HPDE6-E6E7 (cell line): ENCODE measurements around the gene CFAP157.

ENCODE experiments used
- DNase-seq: peaks from one replicate; pipeline ENCODE4 v3.0.0; 2011; ENCODE audit warnings: missing footprints; ENCODE audit errors: extremely low spot score

The CFAP157 gene

GRCh38 chr9:127693143-127693542 is 13.6 kb upstream of the CFAP157 start:
- no peak for DNase-seq

- no peak for DNase-seq
These were observed 13.1 kb upstream of the CFAP157 start for GRCh38 chr9:127693697-127694096.

GRCh38 chr9:127694890-127695720 is 11.7 kb upstream of the CFAP157 start:
- no peak for DNase-seq

GRCh38 chr9:127697575-127697974 is 9.2 kb upstream of the CFAP157 start:
- no peak for DNase-seq

- DNase-seq: no peak
These were observed 8.4 kb upstream of the CFAP157 start for GRCh38 chr9:127698386-127698785.

- peak; percentile 98 for DNase-seq
These were observed 7.7 kb upstream of the CFAP157 start for GRCh38 chr9:127698985-127699670.

GRCh38 chr9:127700140-127700539 is 6.6 kb upstream of the CFAP157 start:
- no peak for DNase-seq

GRCh38 chr9:127700594-127701255 is 6.1 kb upstream of the CFAP157 start:
- no peak for DNase-seq

- DNase-seq: no peak
These were observed 3.4 kb upstream of the CFAP157 start for GRCh38 chr9:127703289-127703946.

GRCh38 chr9:127705577-127706379 is 1.0 kb upstream of the CFAP157 start:
- no peak for DNase-seq

- DNase-seq: no peak
These were observed 978 bp downstream of the CFAP157 start for GRCh38 chr9:127707766-127708165.

- no peak for DNase-seq
These were observed 2.3 kb downstream of the CFAP157 start for GRCh38 chr9:127708952-127709587.

GRCh38 chr9:127710204-127710783 is 3.5 kb downstream of the CFAP157 start:
- no peak for DNase-seq

GRCh38 chr9:127711226-127711701 is 4.5 kb downstream of the CFAP157 start:
- DNase-seq: no peak

GRCh38 chr9:127711831-127712274 is 5.1 kb downstream of the CFAP157 start:
- no peak for DNase-seq

- DNase-seq: no peak
These were observed 5.6 kb downstream of the CFAP157 start for GRCh38 chr9:127712371-127712770.

- DNase-seq: no peak
These were observed 6.1 kb downstream of the CFAP157 start for GRCh38 chr9:127712867-127713266.

- no peak for DNase-seq
These were observed 7.4 kb downstream of the CFAP157 start for GRCh38 chr9:127714020-127714750.

- DNase-seq: no peak
These were observed 8.2 kb downstream of the CFAP157 start for GRCh38 chr9:127714951-127715469.
